GM19025 (cell line): Measurements from ENCODE around the gene LRRC26.

ENCODE experiments used
- ATAC-seq: cut with Tn5 transposase; IDR thresholded peaks from one replicate; pipeline ENCODE4 v1.9.1; 2021; ENCODE audit warnings: mild to moderate bottlenecking, low read depth, moderate library complexity; ENCODE audit not compliant: unreplicated experiment

Gene LRRC26

DNA sequence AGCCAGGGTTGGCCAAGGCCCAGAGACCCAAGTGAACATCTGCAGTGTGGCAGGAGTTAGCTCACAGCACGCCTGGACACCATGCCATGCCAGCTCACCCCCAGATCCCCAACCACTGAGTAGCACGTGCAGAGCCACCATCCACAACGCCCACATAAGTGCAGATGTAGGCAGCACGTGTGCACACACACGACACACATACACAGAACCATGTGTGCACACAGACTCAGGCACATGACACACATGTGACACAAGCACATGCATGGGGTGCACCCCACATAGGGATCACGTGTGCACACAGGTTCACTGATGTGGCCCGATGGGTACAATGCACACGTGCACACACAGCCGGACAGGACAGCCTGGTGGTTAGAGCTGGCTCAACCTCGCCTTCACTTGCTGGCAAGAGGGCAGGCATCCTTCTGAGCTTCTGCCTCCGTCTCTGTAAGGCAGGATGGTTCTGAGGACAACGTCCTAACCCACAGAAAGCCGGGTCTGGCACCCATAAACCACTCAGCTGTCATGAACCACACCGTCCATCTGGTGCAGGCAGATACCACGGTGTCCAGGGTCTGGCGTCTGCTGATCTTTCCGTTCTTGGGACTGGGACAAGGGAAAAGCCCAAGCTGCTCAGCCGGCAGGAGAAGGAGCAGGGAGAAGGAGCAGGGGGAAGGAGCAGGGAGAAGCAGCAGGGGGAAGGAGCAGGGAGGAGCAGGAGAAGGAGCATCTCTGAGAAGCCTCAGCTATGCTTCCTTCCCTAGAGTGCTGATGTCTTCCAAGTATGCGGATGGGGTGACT is 12.0 kb downstream of the LRRC26 start:
- ATAC-seq, result no peak

- ATAC-seq, result no peak
These were observed 13.1 kb downstream of the LRRC26 start for GRCh38 chr9:137156567-137157375.

DNA sequence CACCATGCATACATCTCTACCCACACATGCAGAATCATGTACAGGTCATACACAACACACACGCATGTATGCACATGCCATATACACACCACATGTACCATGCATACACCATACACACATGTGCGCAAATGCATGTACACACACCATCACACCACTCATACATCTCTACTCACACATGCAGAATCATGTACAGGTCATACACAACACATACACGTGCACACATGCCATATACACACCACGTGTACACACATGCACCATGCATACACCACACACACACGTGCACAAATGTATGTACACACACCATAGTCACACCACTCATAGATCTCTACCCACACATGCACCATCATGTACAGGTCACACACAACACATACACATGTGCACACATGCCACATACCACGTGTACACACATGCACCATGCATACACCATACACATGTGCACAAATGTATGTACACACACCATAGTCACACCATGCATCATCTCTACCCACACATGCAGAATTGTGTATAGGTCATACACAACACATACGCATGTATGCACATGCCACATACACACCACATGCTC is 16.9 kb downstream of the LRRC26 start:
- ATAC-seq, result no peak

DNA sequence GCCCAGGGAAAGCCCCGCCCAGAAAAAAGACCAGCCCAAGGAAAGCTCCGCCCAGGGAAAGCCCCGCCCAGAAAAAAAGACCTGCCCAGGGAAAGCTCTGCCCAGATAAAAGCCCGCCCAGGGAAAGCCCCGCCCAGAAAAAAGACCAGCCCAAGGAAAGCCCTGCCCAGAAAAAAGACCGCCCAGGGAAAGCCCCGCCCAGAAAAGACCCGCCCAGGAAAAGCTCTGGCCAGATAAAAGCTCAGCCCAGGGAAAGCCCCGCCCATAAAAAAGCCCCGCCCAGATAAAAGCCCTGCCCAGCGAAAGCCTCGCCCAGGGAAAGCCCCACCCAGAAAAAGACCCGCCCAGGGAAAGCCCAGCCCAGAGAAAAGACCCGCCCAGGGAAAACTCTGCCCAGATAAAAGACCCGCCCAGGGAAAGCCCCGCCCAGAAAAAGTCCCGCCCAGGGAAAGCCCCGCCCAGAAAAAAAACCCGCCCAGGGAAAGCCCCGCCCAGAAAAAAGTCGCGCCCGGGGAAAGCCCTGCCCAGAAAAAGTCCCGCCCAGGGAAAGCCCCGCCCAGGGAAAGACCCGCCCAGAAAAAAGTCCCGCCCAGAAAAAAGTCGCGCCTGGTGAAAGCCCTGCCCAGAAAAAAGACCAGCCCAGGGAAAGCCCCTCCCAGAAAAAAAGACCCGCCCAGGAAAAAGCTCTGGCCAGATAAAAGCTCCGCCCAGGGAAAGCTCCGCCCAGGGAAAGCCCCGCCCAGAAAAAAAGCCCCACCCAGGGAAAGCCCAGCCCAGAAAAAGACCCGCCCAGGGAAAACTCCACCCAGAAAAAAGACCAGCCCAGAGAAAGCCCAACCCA is 19.0 kb downstream of the LRRC26 start:
- ATAC-seq, result peak; percentile 44

DNA sequence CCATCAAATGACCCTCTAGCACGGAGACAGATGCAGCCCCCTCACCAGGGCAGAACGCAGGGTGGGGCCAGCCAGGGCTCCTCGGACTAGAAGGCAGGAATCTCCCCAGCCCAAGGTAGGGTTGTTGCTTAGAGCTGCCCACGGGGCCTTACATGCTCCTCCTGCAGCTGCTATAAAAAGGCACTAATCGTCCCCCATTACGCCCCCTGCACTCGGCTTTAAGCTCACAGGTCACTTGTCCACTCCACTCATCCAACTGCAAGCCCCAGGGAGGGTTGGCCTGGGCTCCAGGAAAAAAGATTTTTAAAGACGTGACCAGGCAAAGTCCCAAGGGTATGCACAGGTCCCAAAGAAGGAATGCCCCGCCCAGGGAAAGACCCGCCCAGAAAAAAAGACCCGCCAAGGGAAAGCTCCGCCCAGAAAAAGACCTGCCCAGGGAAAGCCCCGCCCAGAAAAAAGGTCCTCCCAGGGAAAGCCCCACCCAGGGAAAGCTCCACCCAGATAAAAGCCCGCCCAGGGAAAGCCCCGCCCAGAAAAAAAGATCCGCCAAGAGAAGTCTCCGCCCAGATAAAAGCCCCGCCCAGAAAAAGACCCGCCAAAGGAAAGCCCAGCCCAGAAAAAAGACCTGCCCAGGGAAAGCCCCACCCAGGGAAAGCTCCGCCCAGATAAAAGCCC is 19.8 kb downstream of the LRRC26 start:
- ATAC-seq, result no peak

- ATAC-seq, result no peak
These were observed 20.5 kb downstream of the LRRC26 start for GRCh38 chr9:137149363-137149762.

GRCh38 chr9:137148661-137149060 is 21.2 kb downstream of the LRRC26 start:
- ATAC-seq, result no peak

- ATAC-seq, result no peak
These were observed 21.6 kb downstream of the LRRC26 start for GRCh38 chr9:137148242-137148641.

- ATAC-seq, result no peak
These were observed 22.1 kb downstream of the LRRC26 start for GRCh38 chr9:137147793-137148160.

DNA sequence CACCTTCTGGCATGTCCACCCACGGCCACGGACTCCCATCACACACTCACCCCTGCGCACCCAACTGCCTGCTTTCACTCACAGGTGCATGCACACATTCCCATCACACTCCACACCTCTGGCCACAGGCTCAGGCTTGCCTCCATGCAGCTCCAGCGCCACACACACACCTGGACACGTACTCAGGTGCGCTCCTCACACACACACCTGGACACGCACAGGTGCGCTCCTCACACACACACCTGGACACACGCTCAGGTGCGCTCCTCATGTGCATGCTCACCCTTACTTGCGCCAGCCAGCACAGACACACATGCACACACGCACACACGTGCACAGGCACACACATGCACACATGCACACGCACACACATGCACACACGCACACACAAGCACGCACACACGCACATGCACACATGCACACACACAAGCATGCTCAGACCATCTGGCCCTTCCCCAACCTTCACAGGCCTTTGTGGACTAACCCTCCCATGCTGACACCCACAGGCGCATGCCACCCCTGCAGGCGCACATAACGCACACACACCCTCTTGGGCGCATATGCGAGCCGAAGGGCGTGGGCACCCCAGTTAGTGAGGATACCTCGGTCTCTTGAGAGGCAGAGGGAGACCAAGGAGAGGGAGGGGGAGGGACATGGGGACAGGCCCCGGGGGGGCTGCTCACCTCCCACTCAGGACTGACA is 22.6 kb downstream of the LRRC26 start:
- no peak for ATAC-seq

DNA sequence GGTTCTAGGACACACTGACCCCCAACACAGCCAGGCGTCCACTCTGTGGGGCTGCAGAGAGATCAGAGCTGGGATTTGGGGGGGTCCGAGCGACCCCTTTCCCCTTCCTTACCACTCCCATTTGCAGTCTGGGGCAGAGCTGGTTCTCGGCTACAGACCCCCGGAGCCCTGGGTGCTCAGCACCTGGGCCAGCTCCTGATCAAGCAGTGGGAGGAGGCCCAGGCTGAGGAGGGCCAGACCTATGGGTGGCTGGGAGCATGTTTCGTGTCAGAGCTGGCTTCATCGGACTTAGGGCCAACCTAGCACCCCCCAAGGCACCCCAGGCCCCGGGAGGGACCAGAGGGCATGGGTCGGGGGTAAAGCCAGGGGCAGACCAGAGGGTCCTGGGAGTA is 23.3 kb downstream of the LRRC26 start:
- no peak for ATAC-seq

DNA sequence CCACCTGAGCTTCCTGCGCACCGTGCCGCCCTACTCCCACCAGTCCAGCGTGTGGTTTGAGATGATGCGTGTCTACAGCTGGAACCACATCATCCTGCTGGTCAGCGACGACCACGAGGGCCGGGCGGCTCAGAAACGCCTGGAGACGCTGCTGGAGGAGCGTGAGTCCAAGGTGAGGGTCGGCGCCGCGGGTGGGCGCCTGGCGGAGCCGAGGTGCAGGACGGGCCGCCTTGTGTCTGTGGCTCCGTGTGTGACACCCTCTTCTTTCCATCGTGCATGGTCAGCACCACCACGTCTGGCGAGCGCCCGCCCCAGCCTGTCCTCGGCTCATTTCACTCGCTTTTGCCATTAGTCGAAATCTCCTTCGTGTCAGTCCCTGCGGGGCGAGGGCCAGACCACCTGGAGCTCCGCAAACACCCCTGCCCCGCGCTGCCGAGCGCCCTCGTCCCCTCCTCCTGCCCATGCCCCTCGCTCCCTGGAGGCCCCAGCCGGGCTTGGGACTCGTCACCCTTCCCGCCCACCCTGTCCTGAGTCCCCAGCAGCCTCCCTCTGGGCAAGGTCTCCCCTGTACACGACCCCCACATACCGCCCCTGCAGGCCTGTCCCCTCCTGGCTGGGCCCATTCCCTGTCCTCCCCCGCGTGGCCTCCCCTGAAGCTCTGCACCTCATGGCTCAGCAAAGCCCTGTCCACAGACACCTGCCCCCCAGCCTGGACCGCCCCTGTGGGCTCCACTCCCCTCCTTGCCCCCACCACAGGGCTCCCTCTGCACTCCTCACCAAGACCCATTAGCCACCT is 23.9 kb downstream of the LRRC26 start:
- ATAC-seq, result no peak

- ATAC-seq, result no peak
These were observed 26.4 kb downstream of the LRRC26 start for GRCh38 chr9:137143459-137143858.

DNA sequence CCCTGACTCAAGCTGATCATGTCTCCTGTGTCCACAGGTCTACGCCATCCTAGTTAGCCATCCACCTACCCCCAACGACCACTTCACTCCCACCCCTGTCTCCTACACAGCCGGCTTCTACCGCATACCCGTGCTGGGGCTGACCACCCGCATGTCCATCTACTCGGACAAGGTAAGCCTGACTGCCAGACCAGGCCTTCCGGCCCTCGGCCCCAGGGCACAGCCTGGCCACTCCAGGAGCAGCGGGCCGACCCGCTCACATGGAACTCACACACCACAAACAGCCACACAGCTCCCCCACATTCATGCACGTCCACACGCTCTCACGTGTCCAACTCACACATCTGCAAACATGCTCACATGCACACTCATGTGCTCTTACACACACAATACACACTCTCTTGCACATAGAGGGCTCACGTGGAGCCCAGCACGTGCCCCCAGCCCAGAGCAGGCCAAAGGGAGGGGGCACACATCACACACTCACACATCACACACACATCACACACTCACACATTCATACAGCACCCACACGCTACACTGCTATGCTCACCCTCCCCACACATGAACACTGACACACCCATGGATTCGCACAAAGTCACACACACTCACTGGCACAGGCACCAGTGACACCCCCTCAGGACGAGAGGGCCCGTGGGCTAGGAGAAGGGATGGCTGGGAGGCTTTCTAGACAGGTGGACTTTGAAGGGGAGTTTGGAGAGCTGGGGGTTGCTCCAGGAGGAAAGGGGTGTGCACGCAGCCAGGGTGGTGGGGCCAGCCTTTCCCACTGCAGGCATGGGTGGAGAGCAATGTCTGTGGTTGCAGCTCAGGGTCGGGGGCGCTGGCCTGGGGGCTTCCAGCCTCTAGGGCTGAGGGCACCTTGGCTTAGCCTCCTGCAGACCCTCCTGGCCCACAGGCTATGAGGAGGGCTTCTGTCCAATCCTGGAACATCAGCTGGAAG is 27.6 kb downstream of the LRRC26 start:
- no peak for ATAC-seq

DNA sequence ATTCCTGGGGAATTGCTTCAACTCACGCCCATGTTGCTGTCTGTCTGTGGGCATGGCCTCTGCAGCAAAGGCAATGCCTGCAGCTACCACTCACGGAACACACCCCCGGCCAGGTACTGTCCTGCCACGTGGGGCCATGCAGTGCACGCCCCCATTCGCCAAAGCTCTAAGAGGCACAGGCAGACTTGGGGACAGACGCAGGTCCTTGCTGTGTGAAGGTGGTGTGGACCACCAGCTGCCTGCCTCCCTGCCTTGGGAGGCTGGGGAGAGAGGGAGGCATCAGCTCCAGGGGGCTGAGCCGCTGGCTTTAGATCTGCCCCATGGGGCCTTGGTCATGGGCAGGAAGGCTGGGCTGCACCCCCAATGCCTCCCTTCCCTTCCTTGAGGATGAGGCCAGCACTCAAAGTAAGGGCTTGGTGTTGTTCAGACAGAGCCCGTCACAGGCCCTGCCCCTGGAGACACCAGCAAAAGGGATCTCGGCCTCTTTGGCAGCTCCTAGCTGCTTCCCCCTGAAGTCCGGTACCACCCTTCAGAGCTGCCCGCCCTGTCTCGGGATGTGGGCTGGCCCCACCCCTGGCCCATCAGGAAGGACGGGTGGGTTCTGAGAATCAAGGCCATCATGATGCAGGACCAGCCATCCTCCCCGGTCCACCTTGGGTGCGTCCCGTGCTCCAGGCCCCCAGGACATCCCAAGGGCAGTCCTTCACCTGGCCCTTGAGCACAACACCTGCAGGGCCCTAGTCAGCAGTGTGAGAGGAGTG is 28.6 kb downstream of the LRRC26 start:
- ATAC-seq, result no peak

GRCh38 chr9:137140151-137141012 is 29.5 kb downstream of the LRRC26 start:
- no peak for ATAC-seq
